ENCODE measurements around the gene ZNF280B.
A peak's percentile ranks its signal among the peaks of the same experiment; 100 is the strongest.

ZNF280B gene

GRCh38 chr22:22467112-22467511 is 41.4 kb downstream of the ZNF280B start:
- no peak overlapping the region for H3K27ac ChIP-seq
- TF ChIP-seq ZFX (IDR thresholded peaks at IDR 0.05), result no peak
- TF ChIP-seq CTCF (conservative IDR thresholded peaks at IDR 0.05), result no peak

- no peak overlapping the region for H3K27ac ChIP-seq
- TF ChIP-seq ZFX (IDR thresholded peaks at IDR 0.05) (no peak), CTCF (conservative IDR thresholded peaks at IDR 0.05) (no peak)
Observed at GRCh38 chr22:22465782-22466181, 42.8 kb downstream of the ZNF280B start.

- H3K27ac ChIP-seq, result no peak overlapping the region
Observed at GRCh38 chr22:22465094-22465602, 43.4 kb downstream of the ZNF280B start.

GRCh38 chr22:22464541-22465054 is 43.9 kb downstream of the ZNF280B start:
- H3K27ac ChIP-seq, result no peak overlapping the region
- TF ChIP-seq ZFX (IDR thresholded peaks at IDR 0.05) (no peak), CTCF (conservative IDR thresholded peaks at IDR 0.05) (no peak)

More at GRCh38 chr22:22465094-22465602, 43.4 kb downstream of the ZNF280B start:
- TF ChIP-seq CTCF (conservative IDR thresholded peaks at IDR 0.05) (no peak), ZFX (IDR thresholded peaks at IDR 0.05) (no peak)

- TF ChIP-seq ZFX (IDR thresholded peaks at IDR 0.05) (no peak), CTCF (conservative IDR thresholded peaks at IDR 0.05) (peak; percentile 79)
- H3K27ac ChIP-seq, result no peak overlapping the region
Observed at GRCh38 chr22:22463855-22464540, 44.5 kb downstream of the ZNF280B start.

- TF ChIP-seq CTCF (conservative IDR thresholded peaks at IDR 0.05), result no peak; the same call in none of the 2 replicates
- no peak for TF ChIP-seq ZFX (IDR thresholded peaks at IDR 0.05)
- H3K27ac ChIP-seq, result no peak overlapping the region
Observed at GRCh38 chr22:22462813-22463567, 45.6 kb downstream of the ZNF280B start.

GRCh38 chr22:22461583-22461982 is 47.0 kb downstream of the ZNF280B start:
- H3K27ac ChIP-seq, result no peak overlapping the region
- TF ChIP-seq ZFX (IDR thresholded peaks at IDR 0.05) (no peak), CTCF (conservative IDR thresholded peaks at IDR 0.05) (no peak)
